HG02798 (cell line): ENCODE data around the gene DCDC2B.
"Not testable (repeated sequence)": the region's sequence is repeated elsewhere in the genome, so short reads cannot be mapped to it uniquely, and the experiment has no call there.

ENCODE experiments used
- ATAC-seq: cut with Tn5 transposase; IDR thresholded peaks from one replicate; pipeline ENCODE4 v1.9.1; 2021; ENCODE audit warnings: mild to moderate bottlenecking; ENCODE audit not compliant: unreplicated experiment, poor library complexity

DCDC2B gene

DNA sequence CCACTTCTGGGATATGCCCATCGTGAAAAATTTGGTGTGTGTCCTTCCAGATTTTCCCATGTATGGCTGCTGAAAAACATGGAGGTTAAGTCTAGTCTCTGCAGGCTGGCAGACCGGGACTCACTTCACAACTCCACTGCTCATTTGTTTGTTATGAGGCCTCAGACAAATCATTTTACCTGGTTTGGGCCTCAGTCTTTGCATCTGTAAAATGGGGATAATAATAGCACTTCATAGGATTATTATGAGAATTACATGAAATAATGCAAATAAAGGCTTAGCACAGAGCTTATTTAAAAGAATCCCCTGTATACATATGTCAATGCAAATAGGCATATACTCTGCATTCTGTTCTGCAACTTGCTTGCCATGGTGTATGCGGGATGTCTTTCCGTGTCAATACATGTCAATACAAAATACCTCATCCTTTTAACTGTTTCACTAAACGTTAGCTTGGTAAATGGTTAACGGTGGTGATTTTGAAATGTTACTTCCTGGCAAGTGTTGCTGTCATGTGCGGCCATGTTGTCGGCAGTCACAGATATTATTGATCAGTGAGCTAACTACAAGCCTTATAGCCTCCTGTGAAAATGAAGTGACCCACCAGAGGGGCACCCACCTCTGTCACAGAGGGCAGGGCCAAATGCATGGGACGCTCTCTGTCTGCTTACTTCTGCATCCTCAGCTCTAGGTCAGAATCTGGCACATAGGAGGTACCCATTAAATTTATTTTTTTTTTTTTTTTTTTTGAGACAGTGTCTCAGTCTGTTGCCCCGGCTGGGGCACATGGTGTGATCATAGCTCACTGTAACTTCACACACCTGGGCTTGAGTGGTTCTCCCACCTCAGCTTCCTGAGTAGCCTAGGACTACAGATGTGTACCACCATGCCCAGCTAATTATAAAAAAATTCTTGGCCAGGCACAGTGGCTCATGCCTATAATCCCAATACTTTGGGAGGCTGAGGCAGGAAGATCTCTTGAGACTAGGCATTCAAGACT lies 46.5 kb downstream of the DCDC2B start:
- ATAC-seq = no peak

DNA sequence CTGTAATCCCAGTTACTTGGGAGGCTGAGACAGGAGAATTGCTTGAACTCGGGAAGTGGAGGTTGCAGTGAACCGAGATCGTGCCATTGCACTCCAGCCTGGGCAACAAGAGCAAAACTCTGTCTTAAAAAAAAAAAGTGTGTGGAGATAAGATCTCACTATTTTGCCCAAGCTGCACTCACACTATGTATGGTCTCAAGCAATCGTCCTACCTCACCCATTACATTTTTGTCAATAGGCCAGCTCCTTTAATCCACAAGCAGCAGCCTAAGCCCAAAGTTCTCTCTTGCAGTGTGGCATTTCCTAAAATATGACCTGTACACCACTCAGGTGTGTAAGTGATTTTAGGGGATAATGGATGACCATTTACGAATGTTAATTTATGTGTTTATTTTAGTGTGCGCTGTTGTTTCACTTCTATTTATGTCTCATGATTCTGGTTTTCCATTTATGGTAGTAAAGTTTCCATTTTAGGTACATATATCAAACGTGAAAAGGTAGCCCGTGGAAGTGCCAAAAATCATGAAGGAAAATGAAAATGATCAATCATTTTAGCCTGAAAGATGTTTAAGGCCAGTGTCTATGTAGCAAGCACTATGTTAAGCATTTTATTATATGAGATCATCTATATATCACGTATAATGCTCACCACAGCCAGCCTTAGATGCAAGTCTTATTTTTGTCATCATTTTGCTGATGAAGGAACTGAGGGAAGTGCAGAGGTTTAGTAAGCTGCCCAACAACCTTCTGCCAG lies 47.8 kb downstream of the DCDC2B start:
- no peak for ATAC-seq

DNA sequence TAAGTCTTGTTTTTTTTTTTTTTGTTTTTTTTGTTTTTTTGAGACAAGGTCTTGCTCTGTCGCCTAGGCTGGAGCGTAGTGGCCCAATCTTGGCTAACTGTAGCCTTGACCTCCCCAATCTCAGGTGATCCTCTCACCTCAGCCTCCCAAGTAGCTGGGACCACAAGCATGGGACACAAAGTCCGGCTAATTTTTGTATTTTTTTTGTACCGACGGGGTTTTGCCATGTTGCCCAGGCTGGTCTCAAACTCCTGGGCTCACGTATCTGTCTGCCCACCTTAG lies 48.3 kb downstream of the DCDC2B start:
- no peak for ATAC-seq

GRCh38 chr1:32263236-32263593 lies 54.3 kb downstream of the DCDC2B start:
- ATAC-seq = not testable (repeated sequence)

DNA sequence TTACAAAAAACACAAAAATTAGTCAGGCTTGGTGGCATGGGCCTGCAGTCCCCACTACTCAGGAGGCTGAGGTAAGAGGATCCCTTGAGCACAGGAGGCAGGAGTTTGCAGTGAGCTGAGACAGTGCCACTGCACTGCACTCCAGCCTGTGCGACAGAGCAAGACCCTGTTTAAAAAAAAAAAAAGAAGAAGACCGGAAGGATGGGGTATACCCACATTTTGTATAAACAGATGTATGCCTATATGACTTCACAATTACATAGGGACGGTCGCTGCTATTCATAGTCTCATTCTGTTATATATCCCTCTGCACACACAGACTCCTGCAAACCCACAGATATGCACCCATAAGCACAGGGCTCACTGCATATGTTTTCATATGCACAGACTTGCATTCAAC lies 54.9 kb downstream of the DCDC2B start:
- no peak for ATAC-seq
